Islet of Langerhans (tissue), 1 donor: ENCODE data around the gene RHO.
"Not testable (repeated sequence)": the region's sequence is repeated elsewhere in the genome, so short reads cannot be mapped to it uniquely, and the experiment has no call there.

Experiments used
- FAIRE-seq: peaks from one replicate; lab custom pipeline; 2011; peaks lifted over from hg19 to GRCh38; lab: Jason Lieb, UNC

RHO gene

GRCh38 chr3:129528589-129529100 is at the start of gene RHO:
TSS of gene RHO (plus strand) at chr3:129528639. CDS start at chr3:129528734, 95 bp downstream.
- FAIRE-seq: no peak

- not testable (repeated sequence) for FAIRE-seq
Measured at GRCh38 chr3:129481225-129481765, 47.1 kb upstream of the RHO start.

GRCh38 chr3:129481766-129482332 is 46.6 kb upstream of the RHO start:
- FAIRE-seq: no peak

GRCh38 chr3:129482721-129483120 is 45.7 kb upstream of the RHO start:
- no peak for FAIRE-seq

- FAIRE-seq: no peak
Measured at GRCh38 chr3:129483870-129484269, 44.6 kb upstream of the RHO start.

GRCh38 chr3:129485146-129485545 is 43.3 kb upstream of the RHO start:
- not testable (repeated sequence) for FAIRE-seq

GRCh38 chr3:129485721-129486663 is 42.4 kb upstream of the RHO start:
- no peak for FAIRE-seq

- no peak for FAIRE-seq
Measured at GRCh38 chr3:129486664-129487035, 41.8 kb upstream of the RHO start.

GRCh38 chr3:129487183-129487867 is 41.1 kb upstream of the RHO start:
- FAIRE-seq: no peak

- FAIRE-seq: not testable (repeated sequence)
Measured at GRCh38 chr3:129487868-129488335, 40.5 kb upstream of the RHO start.

GRCh38 chr3:129489258-129489657 is 39.2 kb upstream of the RHO start:
- FAIRE-seq: not testable (repeated sequence)

GRCh38 chr3:129490273-129490675 is 38.2 kb upstream of the RHO start:
- FAIRE-seq: peak; percentile 85

GRCh38 chr3:129491077-129491476 is 37.4 kb upstream of the RHO start:
- not testable (repeated sequence) for FAIRE-seq

GRCh38 chr3:129491794-129492193 is 36.6 kb upstream of the RHO start:
- FAIRE-seq: no peak

GRCh38 chr3:129492691-129493090 is 35.7 kb upstream of the RHO start:
- no peak for FAIRE-seq

- FAIRE-seq: no peak
Measured at GRCh38 chr3:129493206-129493605, 35.2 kb upstream of the RHO start.

- FAIRE-seq: not testable (repeated sequence)
Measured at GRCh38 chr3:129494499-129494898, 33.9 kb upstream of the RHO start.

GRCh38 chr3:129495006-129495639 is 33.3 kb upstream of the RHO start:
- FAIRE-seq: not testable (repeated sequence)

- FAIRE-seq: not testable (repeated sequence)
Measured at GRCh38 chr3:129497876-129498275, 30.6 kb upstream of the RHO start.

GRCh38 chr3:129498603-129499488 is 29.6 kb upstream of the RHO start:
- peak; percentile 68 for FAIRE-seq
